ENCODE measurements around the gene ATL3. TPM values are rescaled to one million over a fixed set of nuclear protein-coding genes. Genes with fewer than 3 reads are reported as not detected.

Gene ATL3
- total and polyA plus RNA-seq, 2 of the 13 experiments (the other 11 are each of a cell fraction or from before 2014, with no cell fraction given) = not detected

DNA sequence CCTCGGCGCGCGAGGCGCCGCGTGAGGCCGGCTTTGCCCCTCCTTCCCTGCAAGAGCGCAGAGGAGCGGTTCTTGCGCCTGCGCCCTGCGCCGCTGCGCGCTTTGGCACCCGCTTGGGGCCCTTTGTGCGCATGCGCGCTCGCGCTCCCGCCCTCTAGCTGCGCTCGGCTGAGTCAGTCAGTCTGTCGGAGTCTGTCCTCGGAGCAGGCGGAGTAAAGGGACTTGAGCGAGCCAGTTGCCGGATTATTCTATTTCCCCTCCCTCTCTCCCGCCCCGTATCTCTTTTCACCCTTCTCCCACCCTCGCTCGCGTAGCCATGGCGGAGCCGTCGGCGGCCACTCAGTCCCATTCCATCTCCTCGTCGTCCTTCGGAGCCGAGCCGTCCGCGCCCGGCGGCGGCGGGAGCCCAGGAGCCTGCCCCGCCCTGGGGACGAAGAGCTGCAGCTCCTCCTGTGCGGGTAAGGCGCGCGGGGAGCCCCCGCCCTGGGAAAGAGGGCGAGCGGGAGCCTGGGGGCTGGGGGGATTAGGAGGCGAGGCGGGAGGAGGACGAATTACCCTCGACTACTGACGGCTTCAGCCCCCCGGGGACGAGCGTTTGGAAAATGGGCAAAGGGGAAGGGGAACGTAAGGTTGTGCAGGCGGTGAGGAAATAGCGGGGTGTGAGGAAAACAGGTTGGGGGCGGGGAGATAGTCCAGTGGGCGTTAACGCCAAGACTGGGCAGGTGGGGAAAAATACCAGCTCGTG lies 10.3 kb upstream of the ATL3 start, which contains the start of gene RTN3 (continued):
- TF ChIP-seq, protein P1, sequence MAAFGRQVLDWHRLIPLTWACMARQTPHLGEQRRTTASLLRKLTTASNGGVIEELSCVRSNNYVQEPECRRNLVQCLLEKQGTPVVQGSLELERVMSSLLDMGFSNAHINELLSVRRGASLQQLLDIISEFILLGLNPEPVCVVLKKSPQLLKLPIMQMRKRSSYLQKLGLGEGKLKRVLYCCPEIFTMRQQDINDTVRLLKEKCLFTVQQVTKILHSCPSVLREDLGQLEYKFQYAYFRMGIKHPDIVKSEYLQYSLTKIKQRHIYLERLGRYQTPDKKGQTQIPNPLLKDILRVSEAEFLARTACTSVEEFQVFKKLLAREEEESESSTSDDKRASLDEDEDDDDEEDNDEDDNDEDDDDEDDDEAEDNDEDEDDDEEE (CRISPR knock-in tag; IDR thresholded peaks at IDR 0.05) = no peak; the same call in 1 of the 2 replicates
- TF ChIP-seq, protein P2, sequence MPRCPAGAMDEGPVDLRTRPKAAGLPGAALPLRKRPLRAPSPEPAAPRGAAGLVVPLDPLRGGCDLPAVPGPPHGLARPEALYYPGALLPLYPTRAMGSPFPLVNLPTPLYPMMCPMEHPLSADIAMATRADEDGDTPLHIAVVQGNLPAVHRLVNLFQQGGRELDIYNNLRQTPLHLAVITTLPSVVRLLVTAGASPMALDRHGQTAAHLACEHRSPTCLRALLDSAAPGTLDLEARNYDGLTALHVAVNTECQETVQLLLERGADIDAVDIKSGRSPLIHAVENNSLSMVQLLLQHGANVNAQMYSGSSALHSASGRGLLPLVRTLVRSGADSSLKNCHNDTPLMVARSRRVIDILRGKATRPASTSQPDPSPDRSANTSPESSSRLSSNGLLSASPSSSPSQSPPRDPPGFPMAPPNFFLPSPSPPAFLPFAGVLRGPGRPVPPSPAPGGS (CRISPR knock-in tag; IDR thresholded peaks at IDR 0.05) = no peak
- peak; percentile 80 for TF ChIP-seq ZNF543 (CRISPR knock-in tag; IDR thresholded peaks at IDR 0.05)
- TF ChIP-seq ZNF30 (CRISPR knock-in tag; IDR thresholded peaks at IDR 0.05) = 0 out of 2 replicates have a peak, but pooled peaks have one; percentile 73
- TF ChIP-seq, protein P3, sequence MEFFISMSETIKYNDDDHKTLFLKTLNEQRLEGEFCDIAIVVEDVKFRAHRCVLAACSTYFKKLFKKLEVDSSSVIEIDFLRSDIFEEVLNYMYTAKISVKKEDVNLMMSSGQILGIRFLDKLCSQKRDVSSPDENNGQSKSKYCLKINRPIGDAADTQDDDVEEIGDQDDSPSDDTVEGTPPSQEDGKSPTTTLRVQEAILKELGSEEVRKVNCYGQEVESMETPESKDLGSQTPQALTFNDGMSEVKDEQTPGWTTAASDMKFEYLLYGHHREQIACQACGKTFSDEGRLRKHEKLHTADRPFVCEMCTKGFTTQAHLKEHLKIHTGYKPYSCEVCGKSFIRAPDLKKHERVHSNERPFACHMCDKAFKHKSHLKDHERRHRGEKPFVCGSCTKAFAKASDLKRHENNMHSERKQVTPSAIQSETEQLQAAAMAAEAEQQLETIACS (CRISPR knock-in tag; IDR thresholded peaks at IDR 0.05) = no peak
- TF ChIP-seq SNAPC2 (CRISPR knock-in tag; IDR thresholded peaks at IDR 0.05) = no peak
- TF ChIP-seq ZNF460 (CRISPR knock-in tag; IDR thresholded peaks at IDR 0.05; ENCODE audit: borderline replicate concordance) = no peak
- TF ChIP-seq, protein P4, sequence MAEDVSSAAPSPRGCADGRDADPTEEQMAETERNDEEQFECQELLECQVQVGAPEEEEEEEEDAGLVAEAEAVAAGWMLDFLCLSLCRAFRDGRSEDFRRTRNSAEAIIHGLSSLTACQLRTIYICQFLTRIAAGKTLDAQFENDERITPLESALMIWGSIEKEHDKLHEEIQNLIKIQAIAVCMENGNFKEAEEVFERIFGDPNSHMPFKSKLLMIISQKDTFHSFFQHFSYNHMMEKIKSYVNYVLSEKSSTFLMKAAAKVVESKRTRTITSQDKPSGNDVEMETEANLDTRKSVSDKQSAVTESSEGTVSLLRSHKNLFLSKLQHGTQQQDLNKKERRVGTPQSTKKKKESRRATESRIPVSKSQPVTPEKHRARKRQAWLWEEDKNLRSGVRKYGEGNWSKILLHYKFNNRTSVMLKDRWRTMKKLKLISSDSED (CRISPR knock-in tag; IDR thresholded peaks at IDR 0.05) = no peak
- no peak for TF ChIP-seq ZNF264 (CRISPR knock-in tag; IDR thresholded peaks at IDR 0.05)
- TF ChIP-seq ARNT (IDR thresholded peaks at IDR 0.05) = no peak
- TF ChIP-seq, protein P5, sequence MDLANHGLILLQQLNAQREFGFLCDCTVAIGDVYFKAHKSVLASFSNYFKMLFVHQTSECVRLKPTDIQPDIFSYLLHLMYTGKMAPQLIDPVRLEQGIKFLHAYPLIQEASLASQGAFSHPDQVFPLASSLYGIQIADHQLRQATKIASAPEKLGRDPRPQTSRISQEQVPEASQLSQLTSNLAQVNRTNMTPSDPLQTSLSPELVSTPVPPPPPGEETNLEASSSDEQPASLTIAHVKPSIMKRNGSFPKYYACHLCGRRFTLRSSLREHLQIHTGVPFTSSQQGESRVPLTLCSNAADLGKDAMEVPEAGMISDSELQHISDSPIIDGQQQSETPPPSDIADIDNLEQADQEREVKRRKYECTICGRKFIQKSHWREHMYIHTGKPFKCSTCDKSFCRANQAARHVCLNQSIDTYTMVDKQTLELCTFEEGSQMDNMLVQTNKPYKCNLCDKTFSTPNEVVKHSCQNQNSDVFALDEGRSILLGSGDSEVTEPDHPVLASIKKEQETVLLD (CRISPR knock-in tag; IDR thresholded peaks at IDR 0.05; ENCODE audit: low read depth) = peak; percentile 37; the same call in 1 of the 2 replicates
- TF ChIP-seq, protein P6, sequence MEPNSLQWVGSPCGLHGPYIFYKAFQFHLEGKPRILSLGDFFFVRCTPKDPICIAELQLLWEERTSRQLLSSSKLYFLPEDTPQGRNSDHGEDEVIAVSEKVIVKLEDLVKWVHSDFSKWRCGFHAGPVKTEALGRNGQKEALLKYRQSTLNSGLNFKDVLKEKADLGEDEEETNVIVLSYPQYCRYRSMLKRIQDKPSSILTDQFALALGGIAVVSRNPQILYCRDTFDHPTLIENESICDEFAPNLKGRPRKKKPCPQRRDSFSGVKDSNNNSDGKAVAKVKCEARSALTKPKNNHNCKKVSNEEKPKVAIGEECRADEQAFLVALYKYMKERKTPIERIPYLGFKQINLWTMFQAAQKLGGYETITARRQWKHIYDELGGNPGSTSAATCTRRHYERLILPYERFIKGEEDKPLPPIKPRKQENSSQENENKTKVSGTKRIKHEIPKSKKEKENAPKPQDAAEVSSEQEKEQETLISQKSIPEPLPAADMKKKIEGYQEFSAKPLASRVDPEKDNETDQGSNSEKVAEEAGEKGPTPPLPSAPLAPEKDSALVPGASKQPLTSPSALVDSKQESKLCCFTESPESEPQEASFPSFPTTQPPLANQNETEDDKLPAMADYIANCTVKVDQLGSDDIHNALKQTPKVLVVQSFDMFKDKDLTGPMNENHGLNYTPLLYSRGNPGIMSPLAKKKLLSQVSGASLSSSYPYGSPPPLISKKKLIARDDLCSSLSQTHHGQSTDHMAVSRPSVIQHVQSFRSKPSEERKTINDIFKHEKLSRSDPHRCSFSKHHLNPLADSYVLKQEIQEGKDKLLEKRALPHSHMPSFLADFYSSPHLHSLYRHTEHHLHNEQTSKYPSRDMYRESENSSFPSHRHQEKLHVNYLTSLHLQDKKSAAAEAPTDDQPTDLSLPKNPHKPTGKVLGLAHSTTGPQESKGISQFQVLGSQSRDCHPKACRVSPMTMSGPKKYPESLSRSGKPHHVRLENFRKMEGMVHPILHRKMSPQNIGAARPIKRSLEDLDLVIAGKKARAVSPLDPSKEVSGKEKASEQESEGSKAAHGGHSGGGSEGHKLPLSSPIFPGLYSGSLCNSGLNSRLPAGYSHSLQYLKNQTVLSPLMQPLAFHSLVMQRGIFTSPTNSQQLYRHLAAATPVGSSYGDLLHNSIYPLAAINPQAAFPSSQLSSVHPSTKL (CRISPR knock-in tag; IDR thresholded peaks at IDR 0.05) = no peak
- no peak for TF ChIP-seq DNMT1 (CRISPR knock-in tag; IDR thresholded peaks at IDR 0.05)
- TF ChIP-seq RCOR2 (CRISPR knock-in tag; IDR thresholded peaks at IDR 0.05) = no peak
- no peak for TF ChIP-seq MBD4 (IDR thresholded peaks at IDR 0.05; ENCODE audit: borderline replicate concordance, low read length)
- no peak for TF ChIP-seq HCFC1 (IDR thresholded peaks at IDR 0.05; ENCODE audit: low read depth, low read length)
- 0 out of 2 replicates have a peak, but pooled peaks have one; percentile 32 for TF ChIP-seq ZSCAN9 (CRISPR knock-in tag; IDR thresholded peaks at IDR 0.05; ENCODE audit: borderline replicate concordance)
- peak; percentile 44; the same call in 1 of the 2 replicates for TF ChIP-seq SP5 (CRISPR knock-in tag; IDR thresholded peaks at IDR 0.05; ENCODE audit: borderline replicate concordance, low read depth)
- TF ChIP-seq ZNF501 (CRISPR knock-in tag; IDR thresholded peaks at IDR 0.05) = peak; percentile 91
- 0 out of 2 replicates have a peak, but pooled peaks have one; percentile 15 for TF ChIP-seq CHD2 (IDR thresholded peaks at IDR 0.05; ENCODE audit: low read depth, low read length)

Data from HepG2 (cell line).